ENCODE results near the gene TBCE. TPM values are rescaled to one million over a fixed set of nuclear protein-coding genes. Genes with fewer than 3 reads are reported as not detected.

Gene TBCE
- total and polyA plus RNA-seq, 4 experiments from 2014 or later = 17.0 to 19.1 (median 18.1) TPM

DNA sequence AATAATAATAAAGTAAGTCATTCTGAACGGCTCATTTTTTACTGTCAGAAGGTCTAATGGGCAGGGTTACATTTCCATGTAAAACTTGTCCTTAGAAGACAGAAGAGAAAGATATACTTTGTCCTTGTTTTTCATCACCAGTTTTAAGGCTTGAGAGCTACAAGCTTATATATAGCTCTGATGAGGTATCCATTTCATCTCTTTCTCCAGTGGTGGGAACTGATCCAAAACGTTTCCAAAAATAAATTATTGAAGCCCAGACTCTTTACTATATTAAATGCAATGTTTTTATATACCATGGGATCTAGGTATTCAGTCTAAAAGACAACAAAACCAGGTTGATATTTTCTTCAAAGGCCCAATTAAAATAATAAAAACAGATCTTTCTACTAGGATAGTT, 128.3 kb downstream of the TBCE start:
- Mint-ChIP-seq H3K27me3 (no peaks in the 10 kb centered on the region), H3K27ac (no peak overlapping the region), H3K9me3 (peaks cover 0 to 3% (median 0%) of the 10 kb centered on the region in 8 donors), H3K36me3 (peaks cover 12 to 16% of the 10 kb centered on the region in 2 donors), H3K4me1 (peaks cover 11 to 18% (median 14%) of the 10 kb centered on the region in 4 donors), H3K4me3 (no peak overlapping the region)
- ChIA-PET POLR2A (ENCODE audit: partially characterized antibody) (no interaction called here), CTCF (ENCODE audit: partially characterized antibody) (interaction anchor here (1.5 to 2.4 kb wide), 2 partner anchors 9 to 288 kb away, joined by 5 to 12 read pairs; partner anchors contain the start of gene B3GALNT2)
- intact Hi-C loops (cut with micrococcal nuclease) = no loop called here
- Histone ChIP-seq H3K27ac (ENCODE audit: low read depth, low read length) (no peak overlapping the region), H3K4me1 (ENCODE audit: insufficient read depth, low read length) (peaks cover 16% of the 10 kb centered on the region), H3K27me3 (ENCODE audit: insufficient read depth, low read length) (no peaks in the 10 kb centered on the region), H3K4me3 (ENCODE audit: low read length in 2 of 2) (no peak overlapping the region), H3K9me3 (ENCODE audit: control insufficient read depth in 1 of 2, low read length in 2 of 2) (no peaks in the 10 kb centered on the region), H3K36me3 (ENCODE audit: insufficient read depth, low read length) (no peaks in the 10 kb centered on the region)
- DNase-seq = no peak

- ChIA-PET CTCF (ENCODE audit: partially characterized antibody) (no interaction called here), POLR2A (ENCODE audit: partially characterized antibody) (no interaction called here)
- Mint-ChIP-seq H3K9me3 (no peaks in the 10 kb centered on the region), H3K27me3 (no peaks in the 10 kb centered on the region), H3K4me1 (peaks cover 12 to 27% (median 15%) of the 10 kb centered on the region in 4 donors), H3K27ac (no peak overlapping the region), H3K36me3 (peaks cover 0 to 14% of the 10 kb centered on the region in 2 donors), H3K4me3 (no peak overlapping the region)
- Histone ChIP-seq H3K4me1 (ENCODE audit: insufficient read depth, low read length) (peaks cover 19% of the 10 kb centered on the region), H3K4me3 (ENCODE audit: low read length in 2 of 2) (no peak overlapping the region), H3K36me3 (ENCODE audit: insufficient read depth, low read length) (no peaks in the 10 kb centered on the region), H3K9me3 (ENCODE audit: control insufficient read depth in 1 of 2, low read length in 2 of 2) (no peaks in the 10 kb centered on the region), H3K27ac (ENCODE audit: low read depth, low read length) (no peak overlapping the region), H3K27me3 (ENCODE audit: insufficient read depth, low read length) (no peaks in the 10 kb centered on the region)
- no peak for DNase-seq
- intact Hi-C loops (cut with micrococcal nuclease) = loop anchor here (5.0 kb wide), 3 partner anchors 141 to 1024 kb away; partner anchors contain the start of genes TARBP1 and TOMM20
Observed at GRCh38 chr1:235500971-235501540, 133.8 kb downstream of the TBCE start.

Other genes with a start within 250 kb of the TBCE start
- 100 to 1,000 TPM; 102 to 108 TPM for gene TOMM20, start 238.6 kb upstream of the TBCE start, total RNA-seq
- 10 to 100 TPM; 64.4 to 70.6 TPM for gene TOMM20, start 238.6 kb upstream of the TBCE start, polyA plus RNA-seq
- gene RBM34, start 206.2 kb upstream of the TBCE start, total RNA-seq = 100 to 1,000 TPM; 120 TPM
- gene RBM34, start 206.2 kb upstream of the TBCE start, polyA plus RNA-seq = 10 to 100 TPM; 55.2 to 79.8 TPM
- 10 to 100 TPM; 95.5 to 99.5 TPM for gene ARID4B, start 39.2 kb upstream of the TBCE start, total RNA-seq
- gene ARID4B, start 39.2 kb upstream of the TBCE start, polyA plus RNA-seq = 10 to 100 TPM; 34.8 to 86.1 TPM
- 10 to 100 TPM; 50.3 to 52.5 TPM for gene GGPS1, start 38.9 kb upstream of the TBCE start, total RNA-seq
- gene GGPS1, start 38.9 kb upstream of the TBCE start, polyA plus RNA-seq = 10 to 100 TPM; 77.9 to 79.5 TPM
- gene B3GALNT2, start 137.0 kb downstream of the TBCE start, total RNA-seq = 10 to 100 TPM; 11.0 to 12.1 TPM
- 1 to 10 TPM; 6.3 to 7.2 TPM for gene B3GALNT2, start 137.0 kb downstream of the TBCE start, polyA plus RNA-seq